HEK293T (cell line): Measurements from ENCODE around the gene ACTR8.

Source experiments
- CTCF ChIA-PET: fragments of 350-600 bp; formaldehyde crosslinking; extraction: SDS; loops from one replicate; lab custom pipeline; 2021; ENCODE audit warnings: antibody characterized with exemption, inconsistent platforms; lab: Yijun Ruan, JAX
- POLR2A ChIA-PET: fragments of 350-600 bp; formaldehyde crosslinking; extraction: SDS; loops from one replicate; lab custom pipeline; 2020; ENCODE audit warnings: antibody characterized with exemption, inconsistent platforms; lab: Yijun Ruan, JAX
- DNase-seq: peaks from one replicate; pipeline ENCODE4 v3.0.0; 2012; ENCODE audit warnings: mixed read lengths; ENCODE audit errors: extremely low spot score
- ARNT ChIP-seq: fragments of 450-650 bp; IDR thresholded peaks from 2 replicates; pipeline ENCODE4 v1.6.1; 2017; ENCODE audit warnings: mild to moderate bottlenecking
- BHLHE40 ChIP-seq: fragments of 450-650 bp; IDR thresholded peaks from 2 replicates; pipeline ENCODE4 v1.6.1; 2016; ENCODE audit warnings: mild to moderate bottlenecking, moderate library complexity, borderline replicate concordance
- CTBP1 ChIP-seq: fragments of 450-650 bp; IDR thresholded peaks from 2 replicates; pipeline ENCODE4 v1.6.1; 2016; ENCODE audit warnings: borderline replicate concordance
- ELF4 ChIP-seq: fragments of 450-650 bp; IDR thresholded peaks from 2 replicates; pipeline ENCODE4 v1.6.1; 2017; ENCODE audit warnings: antibody characterized with exemption
- FOXA1 ChIP-seq: fragments of 450-650 bp; IDR thresholded peaks from 2 replicates; pipeline ENCODE4 v1.6.1; 2016; ENCODE audit warnings: mild to moderate bottlenecking
- FOXK2 ChIP-seq: fragments of 450-650 bp; IDR thresholded peaks from 2 replicates; pipeline ENCODE4 v1.6.1; 2016; ENCODE audit warnings: mild to moderate bottlenecking
- FOXM1 ChIP-seq: fragments of 450-650 bp; IDR thresholded peaks from 2 replicates; pipeline ENCODE4 v1.6.1; 2017; ENCODE audit warnings: mild to moderate bottlenecking, borderline replicate concordance
- HDGF ChIP-seq: fragments of 450-650 bp; IDR thresholded peaks from 2 replicates; pipeline ENCODE4 v1.6.1; 2017; ENCODE audit warnings: antibody characterized with exemption, borderline replicate concordance
- L3MBTL2 ChIP-seq: fragments of 450-650 bp; conservative IDR thresholded peaks from 2 replicates; pipeline ENCODE4 v1.6.1; 2016; ENCODE audit warnings: mild to moderate bottlenecking
- LEF1 ChIP-seq: fragments of 450-650 bp; IDR thresholded peaks from 2 replicates; pipeline ENCODE4 v1.6.1; 2017; ENCODE audit warnings: mild to moderate bottlenecking, borderline replicate concordance
- NFRKB ChIP-seq: fragments of 450-650 bp; IDR thresholded peaks from 2 replicates; pipeline ENCODE4 v1.6.1; 2016; ENCODE audit warnings: mild to moderate bottlenecking, moderate library complexity
- PKNOX1 ChIP-seq: fragments of 450-650 bp; IDR thresholded peaks from 2 replicates; pipeline ENCODE4 v1.6.1; 2016
- SP1 ChIP-seq: fragments of 450-650 bp; IDR thresholded peaks from 2 replicates; pipeline ENCODE4 v1.6.1; 2017
- SUZ12 ChIP-seq: fragments of 450-650 bp; IDR thresholded peaks from 2 replicates; pipeline ENCODE4 v1.6.1; 2016; ENCODE audit warnings: mild to moderate bottlenecking
- TARDBP ChIP-seq: fragments of 450-650 bp; IDR thresholded peaks from 2 replicates; pipeline ENCODE4 v1.6.1; 2016
- ZNF384 ChIP-seq: fragments of 450-650 bp; IDR thresholded peaks from 2 replicates; pipeline ENCODE4 v1.6.1; 2016

The ACTR8 gene

DNA sequence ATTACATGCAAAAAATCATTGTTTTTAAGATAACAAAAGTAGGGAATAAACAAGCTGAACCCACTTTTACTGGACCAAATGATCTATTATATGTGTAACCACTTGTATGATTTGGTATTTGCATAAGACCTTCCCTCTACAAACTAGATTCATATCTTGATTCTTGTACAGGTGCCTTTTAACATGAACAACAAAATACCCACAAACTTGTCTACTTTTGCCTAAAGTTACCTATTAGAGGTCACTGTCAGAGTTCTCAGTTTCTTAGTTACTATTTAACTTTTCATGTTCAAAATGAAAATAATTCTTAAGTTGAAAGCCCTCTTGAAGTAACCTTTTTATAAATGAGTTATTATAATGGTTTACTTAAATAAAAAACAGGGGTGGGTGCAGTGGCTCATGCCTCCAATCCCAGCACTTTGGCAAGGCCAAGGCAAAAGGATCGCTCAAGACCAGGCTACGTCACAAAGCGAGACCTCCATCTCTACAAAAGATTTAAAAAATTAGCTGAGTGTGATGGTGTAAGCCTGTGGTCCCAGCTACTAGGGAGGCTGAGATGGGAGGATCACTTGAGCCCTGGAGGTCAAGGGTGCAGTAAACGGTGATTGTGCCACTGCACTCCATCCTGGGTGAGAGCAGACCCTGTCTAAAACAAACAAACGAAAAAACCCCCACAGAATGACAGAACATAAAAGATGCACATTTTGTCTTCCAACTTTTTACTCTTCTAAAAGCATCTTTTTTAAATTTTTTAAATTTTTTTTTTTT is 16.0 kb downstream of the ACTR8 start:
- TF ChIP-seq FOXM1 (no peak), CTBP1 (no peak), TARDBP (no peak), LEF1 (no peak), L3MBTL2 (no peak), FOXA1 (no peak), ZNF384 (no peak), FOXK2 (no peak), HDGF (no peak), ARNT (no peak), SP1 (no peak), NFRKB (no peak), SUZ12 (no peak), BHLHE40 (no peak), PKNOX1 (no peak), ELF4 (no peak)
- ChIA-PET POLR2A (no interaction called here), CTCF (no interaction called here)
- no peak for DNase-seq

- ChIA-PET CTCF (interaction anchor here (0.6 kb wide), 1 partner anchor 285 kb away, joined by 3 read pairs; no protein-coding TSS in a partner anchor), POLR2A (interaction anchor here (0.6 kb wide), 1 partner anchor 609 kb away, joined by 3 read pairs; no protein-coding TSS in a partner anchor)
- TF ChIP-seq L3MBTL2: no peak
- no peak for TF ChIP-seq PKNOX1
- no peak for TF ChIP-seq FOXA1
- TF ChIP-seq LEF1: no peak
- TF ChIP-seq NFRKB: no peak
- no peak for TF ChIP-seq ELF4
- TF ChIP-seq TARDBP: no peak
- no peak for TF ChIP-seq ARNT
- no peak for TF ChIP-seq FOXK2
- TF ChIP-seq HDGF: no peak
- TF ChIP-seq BHLHE40: no peak
- TF ChIP-seq CTBP1: no peak
- no peak for TF ChIP-seq FOXM1
- no peak for TF ChIP-seq SUZ12
- TF ChIP-seq ZNF384: no peak
- TF ChIP-seq SP1: no peak
- DNase-seq: no peak
Measured at GRCh38 chr3:53863145-53863544, 18.8 kb downstream of the ACTR8 start.

- DNase-seq: no peak
- CTCF ChIA-PET: no interaction called here
- no peak for TF ChIP-seq L3MBTL2
- no peak for TF ChIP-seq FOXA1
- POLR2A ChIA-PET: no interaction called here
Measured at GRCh38 chr3:53862241-53862640, 19.7 kb downstream of the ACTR8 start.

DNA sequence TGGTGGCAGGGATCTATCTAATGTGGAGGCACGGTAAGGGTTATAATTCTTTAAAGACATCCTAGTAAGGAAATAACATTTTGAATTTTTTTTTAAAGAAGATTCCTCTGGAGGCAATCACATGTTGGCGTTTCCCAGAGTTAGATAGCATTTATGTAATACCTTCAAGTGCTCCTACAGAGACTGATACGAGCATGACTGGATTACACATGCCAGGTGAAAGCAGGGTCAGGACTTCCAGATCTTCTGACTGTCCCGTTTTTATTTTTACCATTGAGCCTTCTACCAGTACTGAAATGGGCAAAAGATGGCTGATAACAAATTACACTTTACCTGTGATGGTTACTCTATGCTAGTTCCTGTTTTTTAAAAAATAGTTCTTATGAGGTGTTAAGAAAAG is 21.8 kb downstream of the ACTR8 start:
- ChIA-PET CTCF (no interaction called here), POLR2A (no interaction called here)
- no peak for DNase-seq
- no peak for TF ChIP-seq BHLHE40
- no peak for TF ChIP-seq CTBP1
- no peak for TF ChIP-seq LEF1
- TF ChIP-seq ARNT: no peak
- no peak for TF ChIP-seq ZNF384
- TF ChIP-seq FOXM1: no peak
- TF ChIP-seq L3MBTL2: no peak
- no peak for TF ChIP-seq FOXA1
- TF ChIP-seq ELF4: no peak
- no peak for TF ChIP-seq FOXK2
- TF ChIP-seq SUZ12: no peak
- no peak for TF ChIP-seq PKNOX1
- no peak for TF ChIP-seq NFRKB
- no peak for TF ChIP-seq SP1
- TF ChIP-seq HDGF: no peak
- no peak for TF ChIP-seq TARDBP

DNA sequence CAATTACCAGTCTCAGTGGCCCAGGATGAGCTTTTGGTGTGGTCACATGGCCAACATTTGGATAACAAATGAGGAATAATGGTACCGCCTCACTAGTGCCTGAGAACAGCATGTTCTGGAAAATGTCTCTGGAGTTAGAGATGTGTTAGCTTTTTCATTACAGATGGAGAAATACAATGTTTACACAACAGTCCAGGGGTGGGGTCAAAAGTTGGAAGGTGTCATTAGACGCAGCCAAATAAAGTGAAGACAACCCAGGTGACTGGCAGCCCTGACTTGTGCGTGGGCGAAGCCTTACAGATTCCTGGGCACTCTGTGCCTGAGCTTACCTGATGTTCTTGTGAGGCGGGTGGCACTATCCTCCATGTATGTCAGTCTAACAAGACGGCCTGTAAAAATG is 22.8 kb downstream of the ACTR8 start:
- POLR2A ChIA-PET: no interaction called here
- no peak for DNase-seq
- TF ChIP-seq NFRKB (no peak), BHLHE40 (no peak), SUZ12 (no peak), PKNOX1 (no peak), SP1 (no peak), FOXK2 (no peak), ZNF384 (no peak), CTBP1 (no peak), FOXA1 (no peak), HDGF (no peak), FOXM1 (no peak), TARDBP (no peak)
- CTCF ChIA-PET: no interaction called here
